BLaER1 (cell line): ENCODE results near the gene CUTA.

Experiments
- H3K27ac ChIP-seq: shearing (Covaris generic); formaldehyde crosslinking; 2 replicates; pipeline ENCODE4 v1.8.1; 2022
- H3K27me3 ChIP-seq: shearing (Covaris generic); formaldehyde crosslinking; 2 replicates; pipeline ENCODE4 v1.8.1; 2022
- H3K36me3 ChIP-seq: shearing (Covaris generic); formaldehyde crosslinking; 2 replicates; pipeline ENCODE4 v1.8.1; 2022
- H3K4me1 ChIP-seq: shearing (Covaris generic); formaldehyde crosslinking; 2 replicates; pipeline ENCODE4 v1.8.1; 2022
- H3K4me2 ChIP-seq: shearing (Covaris generic); formaldehyde crosslinking; 2 replicates; pipeline ENCODE4 v1.8.1; 2022
- H3K4me3 ChIP-seq: shearing (Covaris generic); formaldehyde crosslinking; 2 replicates; pipeline ENCODE4 v1.8.1; 2022
- H3K9ac ChIP-seq: shearing (Covaris generic); formaldehyde crosslinking; 2 replicates; pipeline ENCODE4 v1.8.1; 2022
- H3K9me3 ChIP-seq: shearing (Covaris generic); formaldehyde crosslinking; 2 replicates; pipeline ENCODE4 v1.8.1; 2022
- H4K20me1 ChIP-seq: shearing (Covaris generic); formaldehyde crosslinking; 2 replicates; pipeline ENCODE4 v1.8.1; 2022
- Cebpa-rat ChIP-seq: shearing (Covaris generic); IDR thresholded peaks from 2 replicates; pipeline ENCODE4 v1.8.1; 2022

The CUTA gene

GRCh38 chr6:33453393-33454008 lies 35.6 kb upstream of the CUTA start:
- peaks cover 22% of the 10 kb centered on the region for H3K4me1 ChIP-seq
- H3K9ac ChIP-seq = peak overlapping the region; percentile 86
- H3K36me3 ChIP-seq = peaks cover 54% of the 10 kb centered on the region
- peaks cover 12% of the 10 kb centered on the region; the same call in 1 of the 2 replicates for H4K20me1 ChIP-seq
- peak overlapping the region; percentile 83 for H3K4me3 ChIP-seq
- H3K9me3 ChIP-seq = no peaks in the 10 kb centered on the region
- no peaks in the 10 kb centered on the region for H3K27me3 ChIP-seq
- TF ChIP-seq Cebpa-rat = no peak
- H3K4me2 ChIP-seq = peak overlapping the region; percentile 96
- H3K27ac ChIP-seq = peak overlapping the region; percentile 79

GRCh38 chr6:33452496-33452895 lies 34.6 kb upstream of the CUTA start:
- H3K4me3 ChIP-seq = no peak overlapping the region
- no peak overlapping the region for H3K27ac ChIP-seq
- H3K27me3 ChIP-seq = no peaks in the 10 kb centered on the region
- H3K36me3 ChIP-seq = peaks cover 61% of the 10 kb centered on the region
- peaks cover 19% of the 10 kb centered on the region; the same call in 1 of the 2 replicates for H4K20me1 ChIP-seq
- TF ChIP-seq Cebpa-rat = no peak
- H3K4me1 ChIP-seq = peaks cover 22% of the 10 kb centered on the region
- no peaks in the 10 kb centered on the region for H3K9me3 ChIP-seq
- peak overlapping the region; percentile 96 for H3K4me2 ChIP-seq
- no peak overlapping the region for H3K9ac ChIP-seq

- Histone ChIP-seq H3K4me2 (no peak overlapping the region), H3K9ac (no peak overlapping the region), H4K20me1 (peaks cover 22% of the 10 kb centered on the region; the same call in 1 of the 2 replicates), H3K27me3 (no peaks in the 10 kb centered on the region), H3K9me3 (no peaks in the 10 kb centered on the region), H3K27ac (no peak overlapping the region), H3K4me3 (no peak overlapping the region), H3K36me3 (peaks cover 61% of the 10 kb centered on the region), H3K4me1 (peaks cover 22% of the 10 kb centered on the region)
- TF ChIP-seq Cebpa-rat = no peak
Measured at GRCh38 chr6:33451606-33452005, 33.7 kb upstream of the CUTA start.

DNA sequence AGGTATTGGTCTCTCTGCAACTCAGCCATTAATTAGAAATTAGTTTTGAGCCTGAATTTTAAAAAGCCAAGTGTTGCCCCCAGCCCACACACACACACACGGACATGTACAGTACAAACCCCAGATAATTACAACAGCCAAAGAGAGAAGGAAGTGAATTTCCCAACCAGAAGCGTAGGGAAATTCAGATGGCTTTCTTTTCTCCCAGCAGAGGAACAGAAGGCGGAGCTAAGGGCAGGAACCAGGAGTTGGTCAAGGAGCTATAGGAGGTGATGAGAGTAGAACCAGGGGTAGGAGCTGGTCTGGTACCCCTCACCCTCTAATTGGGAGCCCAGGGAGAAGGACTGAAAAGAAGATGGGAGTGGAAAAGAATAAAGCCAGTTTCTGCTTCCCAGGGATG lies 32.5 kb upstream of the CUTA start:
- TF ChIP-seq Cebpa-rat = no peak
- Histone ChIP-seq H3K27ac (no peak overlapping the region), H3K27me3 (no peaks in the 10 kb centered on the region), H3K9ac (no peak overlapping the region), H3K4me1 (peaks cover 18% of the 10 kb centered on the region), H3K4me3 (no peak overlapping the region), H3K36me3 (peaks cover 61% of the 10 kb centered on the region), H4K20me1 (peaks cover 22% of the 10 kb centered on the region; the same call in 1 of the 2 replicates), H3K9me3 (no peaks in the 10 kb centered on the region), H3K4me2 (no peak overlapping the region)

GRCh38 chr6:33446356-33446755 lies 28.4 kb upstream of the CUTA start:
- Histone ChIP-seq H3K36me3 (peaks cover 93% of the 10 kb centered on the region), H3K27me3 (no peaks in the 10 kb centered on the region), H3K27ac (no peak overlapping the region), H3K4me2 (no peak overlapping the region), H3K9ac (no peak overlapping the region), H4K20me1 (peaks cover 25% of the 10 kb centered on the region; the same call in 1 of the 2 replicates), H3K4me1 (no peaks in the 10 kb centered on the region), H3K9me3 (no peaks in the 10 kb centered on the region), H3K4me3 (no peak overlapping the region)
- no peak for TF ChIP-seq Cebpa-rat

GRCh38 chr6:33445119-33445603 lies 27.3 kb upstream of the CUTA start:
- no peak for TF ChIP-seq Cebpa-rat
- H3K27me3 ChIP-seq = no peaks in the 10 kb centered on the region
- H3K4me3 ChIP-seq = no peak overlapping the region
- H3K4me1 ChIP-seq = no peaks in the 10 kb centered on the region
- H3K4me2 ChIP-seq = no peak overlapping the region
- no peak overlapping the region for H3K27ac ChIP-seq
- H4K20me1 ChIP-seq = peaks cover 27% of the 10 kb centered on the region; the same call in 1 of the 2 replicates
- H3K9me3 ChIP-seq = no peaks in the 10 kb centered on the region
- H3K9ac ChIP-seq = no peak overlapping the region
- peaks cover 98% of the 10 kb centered on the region for H3K36me3 ChIP-seq

- peaks cover 98% of the 10 kb centered on the region for H3K36me3 ChIP-seq
Measured at GRCh38 chr6:33443619-33444504, 26.0 kb upstream of the CUTA start.

DNA sequence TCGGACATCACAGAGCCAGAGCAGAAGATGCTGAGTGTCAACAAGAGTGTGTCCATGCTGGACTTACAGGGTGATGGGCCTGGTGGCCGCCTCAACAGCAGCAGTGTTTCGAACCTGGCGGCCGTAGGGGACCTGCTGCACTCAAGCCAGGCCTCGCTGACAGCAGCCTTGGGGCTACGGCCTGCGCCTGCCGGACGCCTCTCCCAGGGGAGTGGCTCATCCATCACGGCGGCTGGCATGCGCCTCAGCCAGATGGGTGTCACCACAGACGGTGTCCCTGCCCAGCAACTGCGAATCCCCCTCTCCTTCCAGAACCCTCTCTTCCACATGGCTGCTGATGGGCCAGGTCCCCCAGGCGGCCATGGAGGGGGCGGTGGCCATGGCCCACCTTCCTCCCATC lies 25.1 kb upstream of the CUTA start:
- H3K4me3 ChIP-seq = no peak overlapping the region
- 0 out of 2 replicates have a peak, but pooled peaks cover 16% of the 10 kb centered on the region for H4K20me1 ChIP-seq
- peaks cover 98% of the 10 kb centered on the region for H3K36me3 ChIP-seq
- H3K4me1 ChIP-seq = no peaks in the 10 kb centered on the region
- no peak overlapping the region for H3K9ac ChIP-seq
- TF ChIP-seq Cebpa-rat = no peak
- H3K9me3 ChIP-seq = no peaks in the 10 kb centered on the region
- H3K4me2 ChIP-seq = no peak overlapping the region
- H3K27ac ChIP-seq = no peak overlapping the region
- H3K27me3 ChIP-seq = no peaks in the 10 kb centered on the region

More at GRCh38 chr6:33443619-33444504, 26.0 kb upstream of the CUTA start:
- Histone ChIP-seq H3K4me1 (no peaks in the 10 kb centered on the region), H3K4me3 (no peak overlapping the region), H4K20me1 (peaks cover 23% of the 10 kb centered on the region; the same call in 1 of the 2 replicates), H3K4me2 (no peak overlapping the region), H3K27ac (no peak overlapping the region), H3K9ac (no peak overlapping the region), H3K9me3 (no peaks in the 10 kb centered on the region), H3K27me3 (no peaks in the 10 kb centered on the region)
- TF ChIP-seq Cebpa-rat = no peak

DNA sequence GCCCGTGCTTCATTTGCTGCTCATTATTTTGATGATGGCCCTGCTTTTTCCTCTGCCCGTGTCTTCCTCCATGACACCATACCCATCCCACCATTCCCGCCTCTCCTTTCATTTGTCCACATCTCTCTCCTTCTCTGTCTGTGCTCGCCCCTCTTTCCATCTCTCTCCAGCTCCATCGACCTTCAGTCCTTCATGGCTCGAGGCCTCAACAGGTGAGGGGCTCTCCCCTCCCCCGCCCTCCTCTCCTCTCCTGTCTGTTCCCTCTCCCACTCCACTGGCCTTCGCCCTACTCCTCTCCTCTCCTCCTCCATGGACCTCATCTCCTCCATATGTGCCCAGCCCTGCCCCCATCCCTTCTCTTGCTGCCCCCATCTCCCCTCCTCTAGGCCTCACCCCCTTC lies 24.4 kb upstream of the CUTA start:
- H4K20me1 ChIP-seq = 0 out of 2 replicates have a peak, but pooled peaks cover 10% of the 10 kb centered on the region
- H3K27me3 ChIP-seq = no peaks in the 10 kb centered on the region
- TF ChIP-seq Cebpa-rat = no peak
- H3K4me1 ChIP-seq = no peaks in the 10 kb centered on the region
- H3K9ac ChIP-seq = no peak overlapping the region
- no peaks in the 10 kb centered on the region for H3K9me3 ChIP-seq
- H3K27ac ChIP-seq = no peak overlapping the region
- peaks cover 97% of the 10 kb centered on the region for H3K36me3 ChIP-seq
- H3K4me3 ChIP-seq = no peak overlapping the region
- no peak overlapping the region for H3K4me2 ChIP-seq

DNA sequence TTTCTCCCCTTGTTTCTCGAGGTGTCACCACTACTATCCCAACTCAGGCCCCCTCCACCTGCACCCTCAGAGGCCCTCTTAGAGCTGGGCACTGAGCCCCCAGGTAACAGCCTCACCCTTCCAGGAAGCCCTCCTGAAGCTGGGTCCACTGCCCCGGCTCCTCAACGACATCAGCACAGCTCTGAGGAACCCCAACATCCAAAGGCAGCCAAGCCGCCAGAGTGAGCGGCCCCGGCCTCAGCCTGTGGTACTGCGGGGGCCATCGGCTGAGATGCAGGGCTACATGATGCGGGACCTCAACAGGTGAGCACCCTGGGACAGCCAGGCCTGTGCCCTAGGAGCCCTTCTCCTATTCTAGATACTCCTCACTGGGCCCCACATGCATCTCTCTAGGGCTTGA lies 23.6 kb upstream of the CUTA start:
- 0 out of 2 replicates have a peak, but pooled peaks cover 10% of the 10 kb centered on the region for H4K20me1 ChIP-seq
- no peaks in the 10 kb centered on the region for H3K27me3 ChIP-seq
- no peak for TF ChIP-seq Cebpa-rat
- peaks cover 97% of the 10 kb centered on the region for H3K36me3 ChIP-seq
- H3K4me1 ChIP-seq = no peaks in the 10 kb centered on the region
- no peak overlapping the region for H3K4me2 ChIP-seq
- H3K9ac ChIP-seq = no peak overlapping the region
- H3K4me3 ChIP-seq = no peak overlapping the region
- H3K9me3 ChIP-seq = no peaks in the 10 kb centered on the region
- H3K27ac ChIP-seq = no peak overlapping the region
